ENCODE data around the gene RBP2. TPM values are rescaled to one million over a fixed set of nuclear protein-coding genes. Genes with fewer than 3 reads are reported as not detected.

Gene RBP2
- total and polyA plus RNA-seq, 2 of the 8 experiments (the other 6 are each of a cell fraction or from before 2014, with no cell fraction given) = not detected

DNA sequence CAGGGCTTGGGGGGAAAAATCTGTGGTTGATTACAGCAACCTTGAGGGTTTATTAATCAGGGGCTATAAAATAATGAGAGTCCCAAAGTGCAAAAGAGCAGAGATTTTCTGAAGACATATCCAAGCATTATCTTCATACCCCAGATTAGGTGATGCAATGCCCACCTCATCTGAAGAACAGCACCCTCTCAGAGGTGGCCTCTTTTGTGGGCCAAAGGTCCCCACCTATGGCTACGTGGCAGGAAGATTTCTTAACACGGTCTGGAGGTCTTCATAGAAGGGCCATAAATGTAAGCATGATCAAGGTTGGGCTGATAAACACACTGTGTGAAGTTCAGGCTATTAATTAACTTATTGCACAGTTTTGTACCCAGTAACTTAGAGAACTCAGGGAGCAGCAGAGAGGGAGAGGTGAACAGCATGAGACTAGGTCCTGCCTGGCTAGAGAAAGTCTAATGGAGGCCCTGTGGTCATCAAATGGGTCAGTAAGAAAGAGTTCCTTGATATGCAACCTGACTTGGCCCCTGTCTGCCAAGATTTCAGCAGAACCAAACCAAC, 29.6 kb upstream of the RBP2 start:
- TF ChIP-seq RFX5 (IDR thresholded peaks at IDR 0.05; ENCODE audit: borderline replicate concordance, low read depth, low read length) (no peak), HDAC2 (IDR thresholded peaks at IDR 0.05; ENCODE audit: borderline replicate concordance in 1 of 2, low read depth in 2 of 2, low read length in 2 of 2) (no peak), CBX8 (IDR thresholded peaks at IDR 0.05; ENCODE audit: borderline replicate concordance, low read depth, low read length) (no peak), TCF12 (IDR thresholded peaks at IDR 0.05; ENCODE audit: low read depth, low read length) (no peak)
- Histone ChIP-seq H3K9ac (replicated peaks in 1 of 4; ENCODE audit: extremely low read depth in 1 of 4, low read depth in 3 of 4, low read length in 3 of 4) (no peak overlapping the region), H2BK5ac (ENCODE audit: low read depth, low read length) (no peak overlapping the region), H3K27me3 (replicated peaks in 1 of 4; ENCODE audit: control insufficient read depth in 3 of 4, extremely low read depth in 1 of 4, insufficient read depth in 3 of 4, low read length in 3 of 4) (no peaks in the 10 kb centered on the region), H3K79me1 (ENCODE audit: low read depth, low read length) (no peaks in the 10 kb centered on the region), H4K8ac (ENCODE audit: extremely low read depth, insufficient read depth, low read length) (no peak overlapping the region), H3K27ac (ENCODE audit: low read depth, low read length) (no peak overlapping the region), H3K23ac (ENCODE audit: insufficient read length) (no peak overlapping the region), H2AFZ (ENCODE audit: low read length) (no peak overlapping the region), H2AK5ac (ENCODE audit: low read depth, low read length) (no peak overlapping the region), H4K5ac (ENCODE audit: insufficient read length, low read depth, low read length) (no peak overlapping the region), H2BK20ac (ENCODE audit: low read length) (no peak overlapping the region), H3K79me2 (ENCODE audit: control insufficient read depth in 1 of 2, insufficient read depth in 2 of 2, low read length in 2 of 2) (no peaks in the 10 kb centered on the region), H3K4me1 (replicated peaks in 1 of 4; ENCODE audit: control insufficient read depth in 3 of 4, insufficient read depth in 4 of 4, low read length in 3 of 4) (no peaks in the 10 kb centered on the region), H2BK12ac (ENCODE audit: low read depth, low read length) (no peak overlapping the region), H3K36me3 (ENCODE audit: control insufficient read depth in 2 of 4, insufficient read depth in 4 of 4, low read length in 3 of 4) (no peaks in the 10 kb centered on the region), H3K18ac (ENCODE audit: extremely low read depth, low read length) (no peak overlapping the region), H3K9me3 (ENCODE audit: insufficient read depth in 2 of 2, low read depth in 1 of 2, low read length in 1 of 2) (no peaks in the 10 kb centered on the region), H3K14ac (ENCODE audit: insufficient read length) (no peak overlapping the region), H2BK15ac (ENCODE audit: low read length) (no peak overlapping the region), H4K20me1 (replicated peaks in 1 of 2; ENCODE audit: control insufficient read depth in 1 of 2, insufficient read depth in 2 of 2, low read length in 2 of 2) (no peaks in the 10 kb centered on the region), H4K91ac (replicated peaks; ENCODE audit: insufficient read length, low read length) (no peak overlapping the region), H3K4ac (replicated peaks; ENCODE audit: insufficient read length, low read depth, low read length) (no peak overlapping the region), H3K23me2 (ENCODE audit: low read depth, low read length) (no peaks in the 10 kb centered on the region; the same call in 1 of the 2 replicates), H3K4me2 (ENCODE audit: insufficient read depth in 1 of 2, low read depth in 2 of 2, low read length in 2 of 2) (no peak overlapping the region), H3K4me3 (ENCODE audit: extremely low read depth in 1 of 4, insufficient read depth in 2 of 4, low read depth in 3 of 4, low read length in 4 of 4) (no peak overlapping the region), H3K56ac (replicated peaks; ENCODE audit: insufficient read length, low read depth, low read length) (no peak overlapping the region), H2BK120ac (replicated peaks; ENCODE audit: low read depth, low read length) (no peak overlapping the region)
- POLR2A ChIA-PET (ENCODE audit: partially characterized antibody) = no interaction called here
- FAIRE-seq (no peak), DNase-seq (ENCODE audit: low read depth in 1 of 2, low spot score in 2 of 2) (no peak)
- 95% methylated on average over 2 of the region's 2 CpGs; no CpG with 5 or more reads in 1 of the 2 experiments for WGBS, 2 experiments (ENCODE audit: extremely low coverage in 1 of 2, insufficient coverage in 1 of 2, insufficient read length in 1 of 2, insufficient replicate concordance in 2 of 2, low coverage in 1 of 2, low lambda C conversion rate in 2 of 2, missing lambda C conversion rate in 1 of 2)
- CTCF ChIA-PET (ENCODE audit: partially characterized antibody) = interaction anchor here (0.8 to 8.7 kb wide), 4 partner anchors 15 to 70 kb away, joined by 3 to 95 read pairs (median 4); no protein-coding TSS in a partner anchor
